ENCODE measurements around the gene CDIPT.

- TF ChIP-seq, protein P1, sequence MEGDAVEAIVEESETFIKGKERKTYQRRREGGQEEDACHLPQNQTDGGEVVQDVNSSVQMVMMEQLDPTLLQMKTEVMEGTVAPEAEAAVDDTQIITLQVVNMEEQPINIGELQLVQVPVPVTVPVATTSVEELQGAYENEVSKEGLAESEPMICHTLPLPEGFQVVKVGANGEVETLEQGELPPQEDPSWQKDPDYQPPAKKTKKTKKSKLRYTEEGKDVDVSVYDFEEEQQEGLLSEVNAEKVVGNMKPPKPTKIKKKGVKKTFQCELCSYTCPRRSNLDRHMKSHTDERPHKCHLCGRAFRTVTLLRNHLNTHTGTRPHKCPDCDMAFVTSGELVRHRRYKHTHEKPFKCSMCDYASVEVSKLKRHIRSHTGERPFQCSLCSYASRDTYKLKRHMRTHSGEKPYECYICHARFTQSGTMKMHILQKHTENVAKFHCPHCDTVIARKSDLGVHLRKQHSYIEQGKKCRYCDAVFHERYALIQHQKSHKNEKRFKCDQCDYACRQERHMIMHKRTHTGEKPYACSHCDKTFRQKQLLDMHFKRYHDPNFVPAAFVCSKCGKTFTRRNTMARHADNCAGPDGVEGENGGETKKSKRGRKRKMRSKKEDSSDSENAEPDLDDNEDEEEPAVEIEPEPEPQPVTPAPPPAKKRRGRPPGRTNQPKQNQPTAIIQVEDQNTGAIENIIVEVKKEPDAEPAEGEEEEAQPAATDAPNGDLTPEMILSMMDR (IDR thresholded peaks at IDR 0.05; ENCODE audit: poor library complexity) = no peak
- TF ChIP-seq EZH2 (IDR thresholded peaks at IDR 0.05; ENCODE audit: borderline replicate concordance) = no peak
- TF ChIP-seq EZH2phosphoT487 (IDR thresholded peaks at IDR 0.05; ENCODE audit: low read depth, severe bottlenecking, unreplicated experiment) = no peak
These were observed 28.9 kb downstream of the CDIPT start for GRCh38 chr16:29834079-29834478.
